Lower leg skin (tissue), 3 donors: Measurements from ENCODE around the gene ZC3H18.

Experiments used
- CTCF ChIP-seq, 3 donors: fragments of 450-650 bp; IDR thresholded peaks; one replicate each; pipeline ENCODE4 v1.5.1; 2016; ENCODE audit warnings: antibody characterized with exemption in 3 of 3, mild to moderate bottlenecking in 3 of 3, moderate library complexity in 2 of 3
- POLR2A ChIP-seq, 2 donors: fragments of 450-650 bp; IDR thresholded peaks; one replicate each; pipeline ENCODE4 v1.6.1; 2016 to 2017; ENCODE audit warnings: antibody characterized with exemption in 2 of 2, mild to moderate bottlenecking in 1 of 2, moderate library complexity in 1 of 2

GRCh38 chr16:88524274-88524972 is 45.8 kb upstream of the ZC3H18 start:
- TF ChIP-seq POLR2A (IDR thresholded peaks at IDR 0.05), result no peak
- no peak for TF ChIP-seq CTCF (IDR thresholded peaks at IDR 0.05)
